Sigmoid colon (tissue), 4 donors: ENCODE data around the gene C2orf42.

ENCODE experiments used
- CTCF ChIP-seq, 4 experiments: fragments of 450-650 bp in 3 of 4; fragments of 200-600 bp in 1 of 4; IDR thresholded peaks; one replicate each; pipeline ENCODE4 v1.5.1; 2016 to 2019; ENCODE audit warnings: antibody characterized with exemption in 4 of 4, mild to moderate bottlenecking in 3 of 4, moderate library complexity in 2 of 4
- POLR2AphosphoS5 ChIP-seq, 4 donors: sonication (generic); formaldehyde crosslinking; IDR thresholded peaks; one replicate each; pipeline ENCODE4 v1.6.1; 2017; ENCODE audit warnings: antibody characterized with exemption in 4 of 4

GRCh38 chr2:70113359-70114070 is 77.3 kb downstream of the C2orf42 start:
- no peak for TF ChIP-seq CTCF (IDR thresholded peaks at IDR 0.05)
- no peak for TF ChIP-seq POLR2AphosphoS5 (IDR thresholded peaks at IDR 0.05)
